Prostate gland (tissue), 2 donors: ENCODE measurements around the gene IPO5. TPM values are rescaled to one million over a fixed set of nuclear protein-coding genes. Genes with fewer than 3 reads are reported as not detected.

Source experiments
- DNase-seq: peaks from one replicate; pipeline ENCODE4 v3.0.0-alpha.2; 2019; ENCODE audit warnings: low spot score
- H3K27ac ChIP-seq, 2 donors: fragments of 200-600 bp; sonication (generic); 2 replicates each; pipeline ENCODE4 v1.5.1; 2017 to 2019
- H3K27me3 ChIP-seq: fragments of 200-600 bp; sonication (generic); replicated peaks from 2 replicates; pipeline ENCODE4 v1.5.1; 2019; ENCODE audit not compliant: insufficient read depth
- H3K36me3 ChIP-seq, 2 donors: fragments of 200-600 bp; sonication (generic); 1 replicate in 1 of 2; 2 replicates in 1 of 2; pipeline versions ENCODE4 v1.5.1 to v1.8.1; 2017 to 2019
- H3K4me1 ChIP-seq: fragments of 200-600 bp; sonication (generic); replicated peaks from 2 replicates; pipeline ENCODE4 v1.5.1; 2019
- H3K4me3 ChIP-seq, 2 donors: fragments of 200-600 bp; sonication (generic); 2 replicates each; pipeline ENCODE4 v1.5.1; 2017 to 2019
- H3K9me3 ChIP-seq: fragments of 200-600 bp; sonication (generic); 2 replicates; pipeline ENCODE4 v1.5.1; 2017
- POLR2A ChIP-seq: fragments of 450-650 bp; IDR thresholded peaks from one replicate; pipeline ENCODE4 v1.6.1; 2016; ENCODE audit warnings: antibody characterized with exemption, mild to moderate bottlenecking
- POLR2AphosphoS5 ChIP-seq: sonication (generic); formaldehyde crosslinking; IDR thresholded peaks from one replicate; pipeline ENCODE4 v1.6.1; 2017; ENCODE audit warnings: antibody characterized with exemption
- WGBS: methylation state at CpG from one replicate; pipeline ENCODE4 v1.1.5; 2018; 5-methylcytosine and 5-hydroxymethylcytosine counted together
- intact Hi-C: fragments of 100-400 bp; cut with DNase I; formaldehyde crosslinking; loops from one replicate; pipeline ENCODE4 v1.14.2; 2022
- total RNA-seq, 2 donors: library from RNA; depleted of rRNA; stranded (reverse); fragments of >200 nt; gene quantifications; one replicate each; pipeline ENCODE4 v1.1.0, GENCODE V29; 2016
- TF ChIP-seq, protein P1 (sequence below), 4 experiments: fragments of 200-600 bp in 2 of 4; fragments of 450-650 bp in 2 of 4; sonication (generic) in 2 of 4; IDR thresholded peaks; 1 replicate in 3 of 4; 2 replicates in 1 of 4; pipeline ENCODE4 v1.5.1; 2016 to 2019; ENCODE audit warnings: antibody characterized with exemption in 4 of 4, mild to moderate bottlenecking in 2 of 4, moderate library complexity in 2 of 4

Gene IPO5
- total RNA-seq, 2 donors from 2014 or later = 59.4 to 117 TPM

GRCh38 chr13:97962887-97963286, 9.4 kb downstream of the IPO5 start:
- TF ChIP-seq POLR2A = no peak
- TF ChIP-seq POLR2AphosphoS5 = no peak
- TF ChIP-seq, protein P1, sequence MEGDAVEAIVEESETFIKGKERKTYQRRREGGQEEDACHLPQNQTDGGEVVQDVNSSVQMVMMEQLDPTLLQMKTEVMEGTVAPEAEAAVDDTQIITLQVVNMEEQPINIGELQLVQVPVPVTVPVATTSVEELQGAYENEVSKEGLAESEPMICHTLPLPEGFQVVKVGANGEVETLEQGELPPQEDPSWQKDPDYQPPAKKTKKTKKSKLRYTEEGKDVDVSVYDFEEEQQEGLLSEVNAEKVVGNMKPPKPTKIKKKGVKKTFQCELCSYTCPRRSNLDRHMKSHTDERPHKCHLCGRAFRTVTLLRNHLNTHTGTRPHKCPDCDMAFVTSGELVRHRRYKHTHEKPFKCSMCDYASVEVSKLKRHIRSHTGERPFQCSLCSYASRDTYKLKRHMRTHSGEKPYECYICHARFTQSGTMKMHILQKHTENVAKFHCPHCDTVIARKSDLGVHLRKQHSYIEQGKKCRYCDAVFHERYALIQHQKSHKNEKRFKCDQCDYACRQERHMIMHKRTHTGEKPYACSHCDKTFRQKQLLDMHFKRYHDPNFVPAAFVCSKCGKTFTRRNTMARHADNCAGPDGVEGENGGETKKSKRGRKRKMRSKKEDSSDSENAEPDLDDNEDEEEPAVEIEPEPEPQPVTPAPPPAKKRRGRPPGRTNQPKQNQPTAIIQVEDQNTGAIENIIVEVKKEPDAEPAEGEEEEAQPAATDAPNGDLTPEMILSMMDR (IDR thresholded peaks at IDR 0.05) = no peak
- Histone ChIP-seq H3K27ac (no peak overlapping the region), H3K36me3 (no peaks in the 10 kb centered on the region), H3K27me3 (no peaks in the 10 kb centered on the region), H3K4me1 (no peaks in the 10 kb centered on the region), H3K4me3 (no peak overlapping the region), H3K9me3 (no peaks in the 10 kb centered on the region)
- intact Hi-C loops = no loop called here
- no peak for DNase-seq
- WGBS = 86% methylated on average over 2 of the region's 2 CpGs

DNA sequence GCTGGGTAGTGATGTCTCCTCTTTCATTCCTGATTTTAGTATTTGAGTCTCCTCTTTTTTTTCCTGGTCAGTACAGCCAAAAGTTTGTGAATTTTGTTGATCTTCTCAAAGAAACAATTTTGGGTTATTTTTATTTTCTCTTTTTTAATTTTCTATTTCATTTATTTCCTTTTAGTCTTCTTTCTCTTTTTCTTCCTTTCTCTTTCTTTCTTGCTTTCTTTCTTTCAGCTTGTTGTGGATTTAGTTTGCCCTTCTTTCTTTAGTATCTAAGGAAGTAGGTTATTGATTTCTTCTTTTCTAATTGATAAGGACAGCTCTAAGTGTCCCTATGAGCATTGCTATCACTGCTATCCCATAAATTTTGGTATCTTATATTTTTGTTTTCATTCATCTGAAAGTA, 13.8 kb downstream of the IPO5 start:
- Histone ChIP-seq H3K9me3 (no peaks in the 10 kb centered on the region), H3K27me3 (no peaks in the 10 kb centered on the region), H3K4me1 (no peaks in the 10 kb centered on the region), H3K36me3 (no peaks in the 10 kb centered on the region), H3K27ac (no peak overlapping the region), H3K4me3 (no peak overlapping the region)
- DNase-seq = no peak
- TF ChIP-seq, protein P1 (IDR thresholded peaks at IDR 0.05) = no peak
- TF ChIP-seq POLR2AphosphoS5 (no peak), POLR2A (no peak)
- intact Hi-C loops = no loop called here

GRCh38 chr13:97967948-97968347, 14.5 kb downstream of the IPO5 start:
- intact Hi-C loops = no loop called here
- Histone ChIP-seq H3K4me1 (no peaks in the 10 kb centered on the region), H3K36me3 (no peaks in the 10 kb centered on the region), H3K27me3 (no peaks in the 10 kb centered on the region), H3K4me3 (no peak overlapping the region), H3K9me3 (no peaks in the 10 kb centered on the region), H3K27ac (no peak overlapping the region)
- 67% methylated on average over 3 of the region's 3 CpGs for WGBS
- DNase-seq = no peak
- TF ChIP-seq POLR2A = no peak
- TF ChIP-seq, protein P1 (IDR thresholded peaks at IDR 0.05) = no peak
- TF ChIP-seq POLR2AphosphoS5 = no peak

GRCh38 chr13:97971519-97971918, 18.0 kb downstream of the IPO5 start:
- intact Hi-C loops = no loop called here
- H3K27ac ChIP-seq = no peak overlapping the region
- H3K4me1 ChIP-seq = no peaks in the 10 kb centered on the region
- no peak for DNase-seq
- no peaks in the 10 kb centered on the region for H3K27me3 ChIP-seq
- WGBS = 97% methylated on average over 5 of the region's 5 CpGs
- TF ChIP-seq POLR2AphosphoS5 (no peak), POLR2A (no peak)
- TF ChIP-seq, protein P1 (IDR thresholded peaks at IDR 0.05) = no peak
- H3K36me3 ChIP-seq = no peaks in the 10 kb centered on the region
- no peaks in the 10 kb centered on the region for H3K9me3 ChIP-seq
- no peak overlapping the region for H3K4me3 ChIP-seq

- Histone ChIP-seq H3K4me3 (no peak overlapping the region), H3K36me3 (no peaks in the 10 kb centered on the region), H3K27ac (no peak overlapping the region), H3K27me3 (no peaks in the 10 kb centered on the region), H3K4me1 (no peaks in the 10 kb centered on the region), H3K9me3 (no peaks in the 10 kb centered on the region)
- intact Hi-C loops = loop anchor here (5.0 kb wide), 1 partner anchor 168 kb away; the partner anchor contains the start of gene FARP1
- no peak for DNase-seq
- whole genome bisulfite sequencing = 51% methylated on average over 2 of the region's 2 CpGs
- TF ChIP-seq POLR2AphosphoS5 (no peak), POLR2A (no peak)
- TF ChIP-seq, protein P1 (IDR thresholded peaks at IDR 0.05) = no peak
Observed at GRCh38 chr13:97974773-97975172, 21.3 kb downstream of the IPO5 start.
